GM12872 (cell line): ENCODE measurements around the gene DDX31.

ENCODE experiments used
- TF ChIP-seq, protein P1 (sequence below): IDR thresholded peaks from 3 replicates; pipeline ENCODE4 v1.5.1; 2011; ENCODE audit warnings: low read depth, mild to moderate bottlenecking, low read length, moderate library complexity; ENCODE audit not compliant: insufficient read depth

The DDX31 gene

GRCh38 chr9:132671620-132672412 lies 2.0 kb upstream of the DDX31 start:
- TF ChIP-seq, protein P1, sequence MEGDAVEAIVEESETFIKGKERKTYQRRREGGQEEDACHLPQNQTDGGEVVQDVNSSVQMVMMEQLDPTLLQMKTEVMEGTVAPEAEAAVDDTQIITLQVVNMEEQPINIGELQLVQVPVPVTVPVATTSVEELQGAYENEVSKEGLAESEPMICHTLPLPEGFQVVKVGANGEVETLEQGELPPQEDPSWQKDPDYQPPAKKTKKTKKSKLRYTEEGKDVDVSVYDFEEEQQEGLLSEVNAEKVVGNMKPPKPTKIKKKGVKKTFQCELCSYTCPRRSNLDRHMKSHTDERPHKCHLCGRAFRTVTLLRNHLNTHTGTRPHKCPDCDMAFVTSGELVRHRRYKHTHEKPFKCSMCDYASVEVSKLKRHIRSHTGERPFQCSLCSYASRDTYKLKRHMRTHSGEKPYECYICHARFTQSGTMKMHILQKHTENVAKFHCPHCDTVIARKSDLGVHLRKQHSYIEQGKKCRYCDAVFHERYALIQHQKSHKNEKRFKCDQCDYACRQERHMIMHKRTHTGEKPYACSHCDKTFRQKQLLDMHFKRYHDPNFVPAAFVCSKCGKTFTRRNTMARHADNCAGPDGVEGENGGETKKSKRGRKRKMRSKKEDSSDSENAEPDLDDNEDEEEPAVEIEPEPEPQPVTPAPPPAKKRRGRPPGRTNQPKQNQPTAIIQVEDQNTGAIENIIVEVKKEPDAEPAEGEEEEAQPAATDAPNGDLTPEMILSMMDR = no peak

GRCh38 chr9:132670457-132671391 lies 941 bp upstream of the DDX31 start, which contains the start of gene GTF3C4:
Gene GTF3C4 (plus strand): TSS chr9:132670464. CDS start chr9:132670599, 135 bp downstream.
- TF ChIP-seq, protein P1 = no peak

DNA sequence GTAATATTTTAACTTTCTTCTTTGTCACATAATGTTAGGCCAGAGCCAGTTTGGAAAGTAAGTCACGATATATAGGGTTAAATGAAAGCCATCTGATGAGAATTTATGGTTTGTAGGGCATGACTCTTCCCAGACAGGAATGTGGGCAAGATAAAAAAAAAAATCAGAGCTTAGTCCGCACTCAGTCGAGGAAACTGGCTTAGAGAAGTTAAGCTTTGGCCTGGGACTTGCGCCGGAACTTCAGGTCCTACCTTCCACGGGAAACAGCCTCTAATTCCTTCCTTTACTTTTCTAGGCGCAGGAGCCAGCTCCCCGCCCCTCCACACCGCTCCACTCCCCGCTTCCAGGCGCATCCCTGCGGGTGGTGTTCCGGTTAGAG lies 475 bp downstream of the DDX31 start:
- TF ChIP-seq, protein P1 = no peak

- TF ChIP-seq, protein P1 = no peak
Measured at GRCh38 chr9:132663851-132664250, 5.9 kb downstream of the DDX31 start.

DNA sequence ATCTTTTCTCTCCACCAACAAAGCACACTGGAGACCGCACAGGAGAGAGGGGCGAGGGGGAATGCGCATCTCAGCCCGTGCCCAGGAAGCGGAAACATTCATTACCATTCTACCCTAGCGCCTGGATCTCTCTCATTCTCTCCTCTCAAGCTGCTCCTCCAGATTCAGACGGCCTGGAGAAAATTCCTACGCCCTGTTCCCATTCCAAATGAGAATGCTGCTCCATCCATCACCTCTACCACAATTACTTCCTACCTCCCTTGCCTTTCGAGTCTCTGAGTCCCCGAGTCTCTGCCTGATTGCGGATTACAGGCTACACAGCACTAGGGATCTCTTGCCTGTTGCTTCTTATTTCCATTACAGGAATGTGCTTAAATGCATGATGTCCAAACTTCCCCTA lies 6.7 kb downstream of the DDX31 start:
- TF ChIP-seq, protein P1 = no peak

DNA sequence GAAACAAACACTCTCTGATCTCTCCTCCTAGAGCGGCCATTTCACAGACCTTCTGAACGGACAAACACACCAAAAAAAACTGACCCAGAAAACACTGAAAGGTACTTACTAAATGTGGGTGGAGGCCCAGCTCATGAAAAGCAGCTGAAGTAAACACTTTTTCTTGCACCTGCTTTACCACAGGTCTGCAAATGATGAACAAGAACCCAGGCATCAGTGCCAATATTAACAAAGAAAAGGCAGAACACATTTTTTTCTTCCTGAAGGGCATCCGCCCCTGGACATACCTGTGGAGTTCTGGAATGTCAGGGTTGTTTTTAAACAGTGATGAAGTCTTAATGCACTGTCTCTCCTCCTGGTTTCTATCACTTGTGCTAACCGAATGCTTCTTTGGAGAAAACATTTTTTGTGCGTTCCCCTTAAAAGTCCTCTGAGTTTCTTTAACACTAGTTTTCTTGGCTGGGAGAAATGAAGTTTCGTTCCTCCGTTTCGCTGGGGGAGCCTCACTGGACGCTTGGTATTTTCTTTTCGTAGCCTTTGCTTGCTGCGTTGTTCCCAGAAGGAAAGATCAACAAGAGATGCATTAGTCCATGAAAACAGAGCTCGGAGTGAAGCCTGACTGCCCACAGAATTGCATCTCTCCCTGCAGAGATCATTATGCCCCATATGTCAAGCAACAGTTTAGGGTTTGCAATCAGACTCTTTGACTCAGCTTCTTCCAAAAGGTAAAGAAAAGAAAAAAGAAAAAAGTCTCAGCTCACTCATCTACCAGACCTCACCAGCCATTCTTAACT lies 7.4 kb downstream of the DDX31 start:
- TF ChIP-seq, protein P1 = no peak
